Uterus (tissue), 2 donors: ENCODE data around the gene INF2.

Experiments
- CTCF ChIP-seq, 4 experiments: fragments of 200-600 bp in 2 of 4; fragments of 450-650 bp in 2 of 4; sonication (generic) in 2 of 4; IDR thresholded peaks; one replicate each; pipeline ENCODE4 v1.5.1; 2016 to 2019; ENCODE audit warnings: antibody characterized with exemption in 4 of 4, mild to moderate bottlenecking in 2 of 4, moderate library complexity in 1 of 4
- POLR2A ChIP-seq, 2 donors: fragments of 450-650 bp; IDR thresholded peaks; one replicate each; pipeline ENCODE4 v1.6.1; 2016; ENCODE audit warnings: antibody characterized with exemption in 2 of 2, mild to moderate bottlenecking in 1 of 2, moderate library complexity in 1 of 2

- no peak for TF ChIP-seq CTCF (IDR thresholded peaks at IDR 0.05)
- no peak for TF ChIP-seq POLR2A (IDR thresholded peaks at IDR 0.05)
Observed at GRCh38 chr14:104770851-104771272, 81.4 kb downstream of the INF2 start.
